Hepatocyte (in vitro differentiated cells): ENCODE measurements around the gene LSM4.

Experiments
- EZH2 ChIP-seq: fragments of 200-600 bp; sonication (generic); IDR thresholded peaks from 2 replicates; pipeline ENCODE4 v1.6.1; 2016; ENCODE audit warnings: antibody characterized with exemption, mild to moderate bottlenecking, borderline replicate concordance
- EZH2phosphoT487 ChIP-seq: fragments of 200-600 bp; sonication (generic); IDR thresholded peaks from one replicate; pipeline ENCODE4 v1.6.1; 2018; ENCODE audit warnings: antibody characterized with exemption, mild to moderate bottlenecking, low read depth, moderate library complexity; ENCODE audit not compliant: unreplicated experiment, severe bottlenecking
- TF ChIP-seq, protein P1 (sequence below): fragments of 200-600 bp; sonication (generic); IDR thresholded peaks from 2 replicates; pipeline ENCODE4 v1.5.1; 2016; ENCODE audit warnings: antibody characterized with exemption, mild to moderate bottlenecking; ENCODE audit not compliant: poor library complexity

DNA sequence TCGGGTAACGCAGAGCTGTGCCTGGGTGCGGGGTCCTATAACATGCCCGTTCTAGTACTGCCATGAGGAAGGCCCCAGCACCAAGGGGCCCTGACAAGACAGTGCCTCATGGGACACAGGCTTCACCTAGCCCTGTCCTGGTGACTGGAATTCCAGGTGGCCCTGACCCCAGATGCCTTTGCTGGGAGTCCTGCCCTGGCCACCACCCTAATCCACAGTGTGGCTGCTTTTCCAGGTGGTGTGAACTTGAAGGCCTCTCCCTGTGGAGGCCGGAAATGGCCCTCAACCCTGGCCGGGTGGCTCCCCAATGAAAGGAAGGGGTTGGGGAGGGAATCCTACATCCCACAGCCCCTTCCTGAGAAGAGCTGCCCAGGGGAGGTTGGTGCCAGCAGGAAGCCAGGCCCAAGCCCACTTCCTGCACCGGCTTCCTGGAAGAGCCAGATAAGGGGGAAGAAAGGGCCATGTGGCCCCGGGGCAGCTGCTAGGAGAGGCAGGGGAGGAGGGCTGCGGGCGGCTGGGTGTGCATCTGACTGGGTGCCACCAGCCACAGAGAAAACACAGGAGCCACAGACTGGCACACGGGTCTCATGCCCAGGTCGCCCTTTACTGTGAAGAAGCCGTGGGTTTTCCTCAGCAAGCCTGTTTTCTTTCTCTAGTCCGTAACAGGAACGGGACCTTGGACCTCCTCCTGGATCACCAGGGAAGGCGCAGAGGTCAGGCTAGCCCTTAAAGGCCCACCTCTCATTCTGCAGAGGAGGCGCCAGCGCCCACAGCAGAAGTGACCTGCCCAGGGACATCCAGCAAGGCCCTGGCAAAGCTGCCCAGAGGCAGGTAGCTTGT is 4.7 kb downstream of the LSM4 start:
- TF ChIP-seq, protein P1, sequence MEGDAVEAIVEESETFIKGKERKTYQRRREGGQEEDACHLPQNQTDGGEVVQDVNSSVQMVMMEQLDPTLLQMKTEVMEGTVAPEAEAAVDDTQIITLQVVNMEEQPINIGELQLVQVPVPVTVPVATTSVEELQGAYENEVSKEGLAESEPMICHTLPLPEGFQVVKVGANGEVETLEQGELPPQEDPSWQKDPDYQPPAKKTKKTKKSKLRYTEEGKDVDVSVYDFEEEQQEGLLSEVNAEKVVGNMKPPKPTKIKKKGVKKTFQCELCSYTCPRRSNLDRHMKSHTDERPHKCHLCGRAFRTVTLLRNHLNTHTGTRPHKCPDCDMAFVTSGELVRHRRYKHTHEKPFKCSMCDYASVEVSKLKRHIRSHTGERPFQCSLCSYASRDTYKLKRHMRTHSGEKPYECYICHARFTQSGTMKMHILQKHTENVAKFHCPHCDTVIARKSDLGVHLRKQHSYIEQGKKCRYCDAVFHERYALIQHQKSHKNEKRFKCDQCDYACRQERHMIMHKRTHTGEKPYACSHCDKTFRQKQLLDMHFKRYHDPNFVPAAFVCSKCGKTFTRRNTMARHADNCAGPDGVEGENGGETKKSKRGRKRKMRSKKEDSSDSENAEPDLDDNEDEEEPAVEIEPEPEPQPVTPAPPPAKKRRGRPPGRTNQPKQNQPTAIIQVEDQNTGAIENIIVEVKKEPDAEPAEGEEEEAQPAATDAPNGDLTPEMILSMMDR, result no peak
- no peak for TF ChIP-seq EZH2
- no peak for TF ChIP-seq EZH2phosphoT487
